ENCODE results near the gene ELFN1.

GRCh38 chr7:1702652-1703051 is 32.6 kb downstream of the ELFN1 start:
- TF ChIP-seq CTCF (IDR thresholded peaks at IDR 0.05), result no peak
- TF ChIP-seq POLR2A (IDR thresholded peaks at IDR 0.05), result no peak

Measured in esophagus squamous epithelium (tissue), 4 donors.